Activated naive CD8-positive, alpha-beta T cell treated with anti-CD3 and anti-CD28 coated beads, Interleukin-2, amount 50 U/mL, for 16 hours (primary cell): ENCODE data around the gene TFCP2L1.

Experiments used
- DNase-seq: peaks from one replicate; pipeline ENCODE4 v3.0.0-alpha.2; 2020; ENCODE audit warnings: low read depth, low spot score

Gene TFCP2L1

GRCh38 chr2:121266543-121267106, 18.4 kb downstream of the TFCP2L1 start:
- no peak for DNase-seq

GRCh38 chr2:121263996-121264715, 20.8 kb downstream of the TFCP2L1 start:
- DNase-seq, result no peak

GRCh38 chr2:121260370-121261154, 24.4 kb downstream of the TFCP2L1 start:
- DNase-seq, result no peak

GRCh38 chr2:121258051-121258450, 27.0 kb downstream of the TFCP2L1 start:
- DNase-seq, result no peak

- no peak for DNase-seq
These were observed 27.5 kb downstream of the TFCP2L1 start for GRCh38 chr2:121257480-121257840.

- no peak for DNase-seq
These were observed 28.1 kb downstream of the TFCP2L1 start for GRCh38 chr2:121256720-121257479.

GRCh38 chr2:121255358-121255757, 29.6 kb downstream of the TFCP2L1 start:
- DNase-seq, result no peak

- no peak for DNase-seq
These were observed 30.3 kb downstream of the TFCP2L1 start for GRCh38 chr2:121254748-121255147.

- DNase-seq, result no peak
These were observed 31.2 kb downstream of the TFCP2L1 start for GRCh38 chr2:121253674-121254240.

- no peak for DNase-seq
These were observed 31.9 kb downstream of the TFCP2L1 start for GRCh38 chr2:121253021-121253673.

GRCh38 chr2:121251497-121251896, 33.5 kb downstream of the TFCP2L1 start:
- no peak for DNase-seq

GRCh38 chr2:121248766-121249343, 36.1 kb downstream of the TFCP2L1 start:
- no peak for DNase-seq

GRCh38 chr2:121247971-121248370, 37.0 kb downstream of the TFCP2L1 start:
- DNase-seq, result no peak

GRCh38 chr2:121247534-121247933, 37.5 kb downstream of the TFCP2L1 start:
- no peak for DNase-seq

- no peak for DNase-seq
These were observed 38.2 kb downstream of the TFCP2L1 start for GRCh38 chr2:121246704-121247255.

- DNase-seq, result no peak
These were observed 39.1 kb downstream of the TFCP2L1 start for GRCh38 chr2:121245913-121246312.

- no peak for DNase-seq
These were observed 39.7 kb downstream of the TFCP2L1 start for GRCh38 chr2:121245120-121245820.

- no peak for DNase-seq
These were observed 40.4 kb downstream of the TFCP2L1 start for GRCh38 chr2:121244616-121245015.

GRCh38 chr2:121243821-121244460, 41.1 kb downstream of the TFCP2L1 start:
- no peak for DNase-seq
